C4-2B (cell line): ENCODE measurements around the gene RPS6KA1.

Experiments used
- CTCF ChIP-seq: fragments of 450-650 bp; conservative IDR thresholded peaks from 2 replicates; pipeline ENCODE4 v1.5.1; 2017; ENCODE audit warnings: mild to moderate bottlenecking
- ZFX ChIP-seq: fragments of 450-650 bp; IDR thresholded peaks from 2 replicates; pipeline ENCODE4 v1.6.1; 2017

GRCh38 chr1:26610781-26611180 lies 81.2 kb downstream of the RPS6KA1 start:
- TF ChIP-seq CTCF (no peak), ZFX (no peak)
